Immature natural killer cell (primary cell): ENCODE data around the gene NGDN. TPM values are rescaled to one million over a fixed set of nuclear protein-coding genes. Genes with fewer than 3 reads are reported as not detected.
"Not testable (repeated sequence)": the region's sequence is repeated elsewhere in the genome, so short reads cannot be mapped to it uniquely, and the experiment has no call there.

Experiments used
- DNase-seq, 3 donors: peaks; one replicate each; pipeline ENCODE4 v3.0.0; 2022; ENCODE audit warnings: mixed read lengths in 1 of 3
- H3K27ac Mint-ChIP-seq, 6 donors: one replicate each; pipeline ENCODE4 v1.8.0; 2020; ENCODE audit warnings: mixed read lengths in 6 of 6, mild to moderate bottlenecking in 5 of 6, inconsistent platforms in 4 of 6, moderate library complexity in 3 of 6
- H3K27me3 Mint-ChIP-seq, 3 donors: one replicate each; pipeline ENCODE4 v1.8.0; 2020 to 2021; ENCODE audit warnings: low read depth in 3 of 3, mild to moderate bottlenecking in 3 of 3, mixed read lengths in 3 of 3, moderate library complexity in 3 of 3, inconsistent platforms in 1 of 3
- H3K36me3 Mint-ChIP-seq, 3 donors: one replicate each; pipeline ENCODE4 v1.8.0; 2020; ENCODE audit warnings: mixed read lengths in 3 of 3, inconsistent platforms in 2 of 3, mild to moderate bottlenecking in 2 of 3
- H3K4me1 Mint-ChIP-seq, 2 donors: one replicate each; pipeline ENCODE4 v1.8.0; 2020; ENCODE audit warnings: inconsistent platforms in 2 of 2, mild to moderate bottlenecking in 2 of 2, mixed read lengths in 2 of 2, moderate library complexity in 1 of 2
- H3K4me3 Mint-ChIP-seq, 5 donors: one replicate each; pipeline ENCODE4 v1.8.0; 2020; ENCODE audit warnings: mild to moderate bottlenecking in 5 of 5, mixed read lengths in 5 of 5, inconsistent platforms in 3 of 5, moderate library complexity in 3 of 5
- H3K9me3 Mint-ChIP-seq, 6 donors: one replicate each; pipeline ENCODE4 v1.8.0; 2020; ENCODE audit warnings: mild to moderate bottlenecking in 6 of 6, mixed read lengths in 6 of 6, inconsistent platforms in 4 of 6, moderate library complexity in 3 of 6
- polyA plus RNA-seq, 3 donors: library from polyadenylated mRNA; unstranded; fragments of 300-500 nt; fragmentation: Illumina TruSeq; gene quantifications; one replicate each; pipeline ENCODE4 v1.2.3, GENCODE V29; 2021

Gene NGDN
- polyA plus RNA-seq, 3 donors from 2014 or later: 52.3 to 84.8 (median 81.5) TPM

DNA sequence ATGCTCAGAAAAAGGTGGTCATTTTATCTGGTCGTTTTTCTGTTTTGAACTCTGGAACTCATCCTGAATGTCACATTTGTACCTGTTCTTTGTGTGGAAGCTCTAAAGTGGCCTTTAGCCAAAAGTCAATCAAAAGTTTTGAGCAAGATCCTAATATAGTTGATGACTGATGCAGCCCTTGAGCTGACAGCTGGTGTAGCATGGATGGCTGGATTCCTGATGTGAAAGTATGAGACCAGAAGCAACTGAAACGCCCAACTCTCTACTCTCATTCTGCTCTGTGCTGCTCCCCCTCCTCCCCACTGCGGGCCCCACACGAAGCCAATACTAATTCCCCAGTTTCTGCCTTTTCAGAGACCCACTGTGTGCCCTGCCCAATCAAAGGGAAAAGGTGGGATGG, 23.7 kb upstream of the NGDN start:
- H3K4me3 Mint-ChIP-seq: no peak overlapping the region
- H3K9me3 Mint-ChIP-seq: no peaks in the 10 kb centered on the region
- no peaks in the 10 kb centered on the region for H3K4me1 Mint-ChIP-seq
- DNase-seq: no peak
- H3K27ac Mint-ChIP-seq: no peak overlapping the region
- peaks cover 4% of the 10 kb centered on the region in 3 donors for H3K27me3 Mint-ChIP-seq
- H3K36me3 Mint-ChIP-seq: no peaks in the 10 kb centered on the region

DNA sequence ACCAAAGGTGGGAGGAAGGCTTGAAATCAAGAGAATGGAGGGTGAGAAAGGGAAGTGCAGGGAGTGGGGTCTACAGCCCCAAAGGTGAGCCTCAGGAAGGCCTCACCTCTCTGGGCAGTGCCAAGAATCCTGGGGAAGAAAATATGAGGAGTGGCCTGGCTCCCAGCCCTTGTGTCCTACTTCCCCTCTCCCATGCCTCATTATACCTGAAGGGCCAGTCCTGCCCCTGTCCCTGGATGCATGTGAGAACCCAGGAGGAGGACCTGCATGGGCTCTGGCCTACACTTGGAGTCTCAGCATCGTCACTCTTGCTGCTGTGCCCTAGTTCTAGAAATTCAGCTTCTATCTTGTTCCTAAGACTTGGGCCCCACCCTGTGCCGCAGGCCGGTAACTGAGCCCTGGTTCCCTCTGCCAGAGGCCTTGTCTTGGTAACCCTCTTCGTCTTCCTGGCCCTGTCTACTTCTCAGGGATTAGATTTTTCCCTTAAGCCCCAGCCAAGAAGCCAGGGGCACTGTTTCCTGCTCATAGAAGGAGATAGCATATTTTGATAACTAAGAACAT, 23.1 kb upstream of the NGDN start:
- no peak overlapping the region for H3K27ac Mint-ChIP-seq
- no peaks in the 10 kb centered on the region for H3K36me3 Mint-ChIP-seq
- H3K9me3 Mint-ChIP-seq: no peaks in the 10 kb centered on the region
- no peak for DNase-seq
- H3K4me1 Mint-ChIP-seq: no peaks in the 10 kb centered on the region
- H3K4me3 Mint-ChIP-seq: no peak overlapping the region
- peaks cover 4% of the 10 kb centered on the region in 3 donors for H3K27me3 Mint-ChIP-seq

DNA sequence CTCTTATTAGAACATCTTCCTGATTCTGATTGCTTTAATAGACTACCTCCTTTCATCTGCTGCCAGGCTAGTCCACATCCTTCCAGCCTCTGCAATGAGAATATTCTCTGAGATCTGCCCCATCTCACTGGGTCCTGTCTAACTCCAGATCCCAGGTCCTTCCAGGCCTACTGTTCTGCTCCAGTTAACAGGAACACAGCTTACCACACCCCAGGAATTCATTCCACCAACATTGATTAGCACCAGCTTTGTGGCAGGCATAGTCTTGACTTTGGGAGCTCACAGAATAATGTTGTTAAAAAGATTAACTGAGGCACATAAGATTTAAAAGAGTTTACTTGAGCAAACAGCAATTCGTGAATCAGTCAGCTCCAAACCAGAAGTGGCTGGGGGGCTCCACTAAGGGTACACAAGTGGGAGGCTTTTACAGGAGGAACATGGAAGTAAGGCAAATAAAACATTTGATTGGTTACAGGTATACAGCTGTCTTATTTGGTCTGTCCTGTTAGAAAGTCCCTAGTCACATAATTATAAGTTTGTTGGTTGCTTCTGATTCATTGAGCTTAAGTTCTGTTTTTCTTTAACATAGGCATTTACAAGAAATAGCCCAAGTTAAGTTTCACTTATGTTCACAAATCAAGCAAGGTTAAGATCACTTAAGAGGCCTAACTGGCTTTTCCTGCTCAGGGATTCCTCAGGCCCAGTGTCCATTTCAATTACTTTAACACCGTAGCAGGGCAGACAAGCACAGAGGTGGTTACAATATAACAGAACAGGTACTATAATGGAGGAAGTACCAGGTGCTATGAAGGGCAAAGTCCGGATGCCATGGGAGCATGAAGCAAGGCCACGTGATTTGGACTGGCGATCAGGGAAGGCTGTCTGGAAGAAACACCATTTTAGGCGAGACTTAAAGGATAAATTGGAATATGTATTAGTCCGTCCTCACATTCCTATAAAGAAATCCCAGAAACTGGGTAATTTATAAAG, 21.8 kb upstream of the NGDN start:
- Mint-ChIP-seq H3K27me3 (peaks cover 4 to 6% (median 5%) of the 10 kb centered on the region in 3 donors), H3K27ac (no peak overlapping the region)
- DNase-seq: no peak

DNA sequence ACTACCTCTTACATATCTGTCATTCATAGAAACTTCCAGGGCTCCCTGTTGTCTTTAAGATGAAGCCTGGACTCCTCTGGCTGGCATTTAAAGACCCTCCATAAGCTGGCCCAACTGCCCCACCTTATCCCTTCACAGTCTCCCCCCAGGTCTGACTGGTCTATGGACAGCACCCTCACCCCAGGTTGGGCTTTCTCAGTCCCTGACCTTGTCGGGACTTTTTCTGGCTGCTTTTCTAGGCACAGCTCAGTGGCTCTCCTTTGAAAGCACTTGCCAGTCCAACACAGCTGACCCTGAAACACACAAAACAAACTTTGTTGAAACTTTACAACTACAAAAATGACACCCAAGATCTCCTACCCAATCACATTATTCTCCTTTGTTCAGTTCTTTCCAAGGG, 20.2 kb upstream of the NGDN start:
- no peak overlapping the region for H3K4me3 Mint-ChIP-seq
- H3K27me3 Mint-ChIP-seq: peaks cover 4 to 11% (median 5%) of the 10 kb centered on the region in 3 donors
- H3K36me3 Mint-ChIP-seq: no peaks in the 10 kb centered on the region
- DNase-seq: no peak
- no peaks in the 10 kb centered on the region for H3K9me3 Mint-ChIP-seq
- H3K4me1 Mint-ChIP-seq: no peaks in the 10 kb centered on the region
- no peak overlapping the region for H3K27ac Mint-ChIP-seq

More for the DNA sequence above, 21.8 kb upstream of the NGDN start:
- no peaks in the 10 kb centered on the region for H3K9me3 Mint-ChIP-seq
- no peaks in the 10 kb centered on the region for H3K4me1 Mint-ChIP-seq
- no peak overlapping the region for H3K4me3 Mint-ChIP-seq
- no peaks in the 10 kb centered on the region for H3K36me3 Mint-ChIP-seq

DNA sequence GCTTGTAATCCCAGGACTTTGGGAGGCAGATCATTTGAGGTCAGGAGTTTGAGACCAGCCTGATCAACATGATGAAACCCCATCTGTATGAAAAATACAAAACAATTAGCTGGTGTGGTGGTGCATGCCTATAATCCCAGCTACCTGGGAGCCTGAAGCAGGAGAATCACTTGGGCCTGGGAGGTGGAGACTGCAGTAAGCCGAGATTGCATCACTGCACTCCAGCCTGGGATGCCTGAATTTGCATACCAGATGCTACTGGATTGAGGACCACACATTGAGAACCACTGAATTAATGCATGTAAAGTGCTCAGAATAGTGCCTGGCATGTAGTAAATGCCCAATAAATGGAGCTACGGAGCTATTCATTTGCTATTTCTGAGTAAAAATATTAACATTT, 19.1 kb upstream of the NGDN start:
- no peaks in the 10 kb centered on the region for H3K9me3 Mint-ChIP-seq
- H3K4me1 Mint-ChIP-seq: no peaks in the 10 kb centered on the region
- H3K36me3 Mint-ChIP-seq: no peaks in the 10 kb centered on the region
- H3K27ac Mint-ChIP-seq: no peak overlapping the region
- peaks cover 5 to 20% (median 6%) of the 10 kb centered on the region in 3 donors for H3K27me3 Mint-ChIP-seq
- H3K4me3 Mint-ChIP-seq: no peak overlapping the region
- DNase-seq: no peak

DNA sequence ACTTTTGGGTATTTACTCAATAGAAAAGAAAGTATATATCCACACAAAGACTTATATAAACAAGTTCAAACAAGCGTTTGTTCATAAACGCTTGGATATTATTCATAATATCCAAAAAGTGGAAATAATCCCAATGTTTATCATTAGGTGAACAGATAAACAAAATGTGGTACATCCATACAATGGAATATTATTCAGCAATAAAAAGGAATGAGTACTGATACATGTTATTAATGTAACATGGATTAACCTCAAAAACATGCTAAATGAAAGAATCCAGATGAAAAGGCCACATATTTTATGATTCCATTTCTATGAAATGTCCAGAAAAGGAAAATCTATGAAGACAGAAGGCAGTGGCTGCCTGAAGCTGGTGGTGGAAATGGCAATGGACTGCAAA, 17.3 kb upstream of the NGDN start:
- H3K4me1 Mint-ChIP-seq: no peaks in the 10 kb centered on the region
- no peaks in the 10 kb centered on the region for H3K9me3 Mint-ChIP-seq
- H3K4me3 Mint-ChIP-seq: no peak overlapping the region
- H3K27ac Mint-ChIP-seq: no peak overlapping the region
- no peak for DNase-seq
- H3K36me3 Mint-ChIP-seq: no peaks in the 10 kb centered on the region
- peaks cover 6 to 20% (median 7%) of the 10 kb centered on the region in 3 donors for H3K27me3 Mint-ChIP-seq

DNA sequence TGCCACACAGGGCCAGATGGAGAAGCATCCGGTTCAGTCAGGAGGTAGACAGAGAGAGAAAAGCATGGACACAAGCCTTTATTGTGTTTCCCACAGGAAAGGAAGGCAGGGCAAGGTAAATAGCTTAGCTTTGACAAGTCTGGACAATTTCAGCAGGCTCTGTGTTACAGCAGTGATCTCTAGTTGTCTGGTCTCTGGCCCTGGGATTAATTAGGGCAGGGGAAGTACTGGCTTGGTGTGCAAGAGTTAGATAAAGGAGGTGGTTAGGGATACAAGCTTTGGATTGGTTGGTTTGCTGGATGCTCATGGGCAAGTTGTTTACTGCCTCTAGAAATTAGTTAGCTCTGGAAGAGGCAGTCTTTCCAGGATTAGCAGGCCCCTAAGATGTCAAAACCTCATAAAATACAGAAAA, 15.1 kb upstream of the NGDN start:
- H3K36me3 Mint-ChIP-seq: no peaks in the 10 kb centered on the region
- H3K4me3 Mint-ChIP-seq: no peak overlapping the region
- peaks cover 4 to 32% (median 9%) of the 10 kb centered on the region in 3 donors for H3K27me3 Mint-ChIP-seq

DNA sequence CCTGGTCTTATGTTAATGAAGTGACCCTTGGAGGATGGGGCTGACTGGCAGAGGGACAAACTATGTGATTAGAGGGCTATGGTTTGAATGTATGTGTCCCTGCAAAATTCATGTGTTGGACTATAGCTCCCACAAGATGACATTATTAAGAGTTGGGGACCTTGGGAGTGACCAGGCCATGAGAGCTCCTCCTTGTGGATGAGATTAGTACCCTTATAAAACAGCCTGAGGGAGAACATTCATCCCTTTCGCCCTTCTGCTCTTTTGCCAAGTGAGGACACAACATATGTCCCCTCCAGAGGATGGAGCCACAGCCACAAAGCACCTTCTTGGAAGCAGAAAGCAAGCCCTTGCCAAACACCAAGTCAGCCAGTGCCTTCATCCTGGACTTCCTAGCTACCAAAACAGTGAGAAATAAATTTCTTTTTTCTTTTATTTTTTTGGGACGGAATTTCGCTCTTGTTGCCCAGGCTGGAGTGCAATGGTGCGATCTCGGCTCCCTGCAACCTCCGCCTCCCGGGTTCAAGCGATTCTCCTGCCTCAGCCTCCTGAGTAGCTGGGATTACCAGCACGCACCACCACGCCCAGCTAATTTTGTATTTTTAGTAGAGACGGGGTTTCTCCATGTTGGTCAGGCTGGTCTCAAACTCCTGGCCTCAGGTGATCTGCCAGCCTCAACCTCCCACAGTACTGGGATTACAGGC, 12.5 kb upstream of the NGDN start:
- H3K36me3 Mint-ChIP-seq, H3K9me3 Mint-ChIP-seq, DNase-seq, H3K4me3 Mint-ChIP-seq, H3K27ac Mint-ChIP-seq, H3K4me1 Mint-ChIP-seq: not testable (repeated sequence)
- H3K27me3 Mint-ChIP-seq: peaks cover 3 to 35% (median 14%) of the 10 kb centered on the region in 3 donors

More for the DNA sequence above, 15.1 kb upstream of the NGDN start:
- no peak for DNase-seq
- Mint-ChIP-seq H3K4me1 (no peaks in the 10 kb centered on the region), H3K27ac (no peak overlapping the region), H3K9me3 (no peaks in the 10 kb centered on the region)

DNA sequence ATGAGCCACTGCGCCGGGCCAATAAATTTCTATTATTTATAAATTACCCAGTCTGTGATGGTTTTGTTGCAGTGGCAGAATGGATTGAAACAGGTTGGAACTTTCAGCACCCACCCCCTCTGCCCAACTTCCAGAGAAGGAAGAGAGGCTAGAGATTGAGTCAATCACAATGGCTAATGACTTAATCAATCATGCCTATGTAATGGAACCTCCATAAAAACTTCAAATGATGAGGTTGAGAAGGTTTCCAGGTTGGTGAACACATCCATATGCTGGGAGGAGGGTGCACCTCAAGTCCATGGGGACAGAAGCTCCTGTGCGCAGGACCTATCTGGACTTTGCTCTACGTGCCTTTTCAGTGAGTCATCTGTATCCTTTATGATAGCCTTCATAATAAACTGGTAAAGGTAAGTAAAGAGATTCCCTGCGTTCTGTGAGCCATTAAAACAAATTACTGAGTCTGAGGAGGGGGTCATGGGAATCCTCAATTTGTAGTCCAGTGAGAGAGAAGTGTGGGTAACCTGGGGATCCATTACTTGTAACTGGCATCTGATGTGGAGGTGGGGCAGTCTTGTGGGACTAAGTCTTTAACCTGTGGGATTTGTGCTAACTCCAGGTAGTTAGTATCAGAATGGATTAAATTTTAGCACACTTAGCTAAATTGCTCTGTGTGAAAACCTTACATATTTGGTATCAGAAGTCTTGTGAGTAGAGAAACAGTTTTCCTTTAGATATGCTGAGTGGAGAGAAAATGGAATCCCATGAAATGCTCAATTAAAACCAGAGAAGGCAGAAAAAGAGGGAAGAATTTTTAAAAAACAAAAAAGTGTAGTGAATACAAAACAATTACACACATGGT, 11.7 kb upstream of the NGDN start:
- no peak for DNase-seq
- H3K4me1 Mint-ChIP-seq: no peaks in the 10 kb centered on the region
- no peaks in the 10 kb centered on the region for H3K9me3 Mint-ChIP-seq
- no peak overlapping the region for H3K27ac Mint-ChIP-seq
- H3K4me3 Mint-ChIP-seq: no peak overlapping the region
- no peaks in the 10 kb centered on the region for H3K36me3 Mint-ChIP-seq
- peaks cover 3 to 30% (median 14%) of the 10 kb centered on the region in 3 donors for H3K27me3 Mint-ChIP-seq

DNA sequence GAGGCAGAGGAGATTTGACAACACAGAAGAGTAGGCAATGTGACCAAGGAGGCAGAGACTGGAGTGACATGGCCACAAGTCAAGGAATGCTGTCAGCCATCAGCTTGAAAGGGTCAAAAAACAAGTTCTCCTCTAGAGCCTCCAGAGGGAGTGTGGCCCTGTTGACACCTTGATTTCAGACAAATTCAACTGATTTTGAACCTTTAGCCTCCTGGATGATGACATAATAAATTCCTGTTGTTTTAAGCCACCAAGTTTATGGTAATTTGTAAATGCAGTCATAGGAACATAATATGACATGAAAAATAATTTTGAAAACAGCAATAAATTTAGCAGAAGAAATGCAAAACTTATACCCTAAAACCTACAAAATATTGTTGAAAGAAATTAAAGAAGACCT, 8.5 kb upstream of the NGDN start:
- DNase-seq: no peak
- Mint-ChIP-seq H3K4me3 (no peak overlapping the region), H3K27ac (no peak overlapping the region), H3K36me3 (no peaks in the 10 kb centered on the region), H3K9me3 (no peaks in the 10 kb centered on the region), H3K4me1 (no peaks in the 10 kb centered on the region), H3K27me3 (peaks cover 5 to 15% (median 12%) of the 10 kb centered on the region in 3 donors)

DNA sequence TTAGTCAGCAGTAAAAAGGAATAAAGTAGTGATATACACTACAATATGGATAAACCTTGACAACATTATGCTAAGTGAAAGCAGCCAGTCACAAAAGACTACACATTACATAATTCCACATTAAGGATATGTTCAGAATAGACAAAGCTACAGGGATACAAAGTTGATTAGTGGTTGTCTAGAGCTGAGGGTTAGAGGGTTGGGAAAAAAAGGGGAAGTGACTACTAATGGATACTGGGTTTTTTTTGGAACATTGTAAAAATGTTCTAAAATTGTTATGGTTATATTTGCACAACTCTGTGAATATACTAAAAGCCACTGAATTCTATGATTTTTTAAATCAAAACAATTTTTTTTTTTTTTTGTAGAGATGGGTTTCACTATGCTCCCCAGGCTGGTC, 4.8 kb upstream of the NGDN start:
- peaks cover 0 to 4% (median 2%) of the 10 kb centered on the region in 3 donors for H3K27me3 Mint-ChIP-seq
- H3K27ac Mint-ChIP-seq: no peak overlapping the region
- H3K4me1 Mint-ChIP-seq: peaks cover 0 to 1% of the 10 kb centered on the region in 2 donors
- H3K36me3 Mint-ChIP-seq: no peaks in the 10 kb centered on the region
- no peak overlapping the region for H3K4me3 Mint-ChIP-seq
- DNase-seq: no peak
- H3K9me3 Mint-ChIP-seq: no peaks in the 10 kb centered on the region

DNA sequence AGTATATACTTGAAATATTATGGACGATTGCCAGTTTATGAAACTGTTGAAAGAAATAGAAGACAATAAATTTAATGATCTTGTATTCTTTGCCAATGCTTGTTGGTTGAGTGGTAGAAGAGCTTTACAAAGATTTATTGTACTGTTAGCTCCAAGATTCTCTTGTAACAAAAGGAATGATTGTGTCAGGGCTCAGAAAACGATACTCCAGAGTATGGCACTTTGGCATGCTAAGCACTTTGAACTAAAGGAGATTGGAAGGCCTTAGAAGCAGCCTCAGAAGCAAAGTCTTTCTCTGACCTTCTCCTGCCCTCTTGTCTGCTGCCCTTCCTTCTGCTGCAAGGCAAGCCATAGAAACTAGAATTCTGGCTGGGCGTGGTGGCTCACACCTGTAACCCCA, 4.2 kb upstream of the NGDN start:
- H3K9me3 Mint-ChIP-seq: no peaks in the 10 kb centered on the region
- H3K4me3 Mint-ChIP-seq: no peak overlapping the region
- no peak for DNase-seq
- no peaks in the 10 kb centered on the region for H3K36me3 Mint-ChIP-seq
- H3K27ac Mint-ChIP-seq: no peak overlapping the region
- peaks cover 0 to 4% (median 2%) of the 10 kb centered on the region in 3 donors for H3K27me3 Mint-ChIP-seq
- H3K4me1 Mint-ChIP-seq: peaks cover 0 to 2% of the 10 kb centered on the region in 2 donors

DNA sequence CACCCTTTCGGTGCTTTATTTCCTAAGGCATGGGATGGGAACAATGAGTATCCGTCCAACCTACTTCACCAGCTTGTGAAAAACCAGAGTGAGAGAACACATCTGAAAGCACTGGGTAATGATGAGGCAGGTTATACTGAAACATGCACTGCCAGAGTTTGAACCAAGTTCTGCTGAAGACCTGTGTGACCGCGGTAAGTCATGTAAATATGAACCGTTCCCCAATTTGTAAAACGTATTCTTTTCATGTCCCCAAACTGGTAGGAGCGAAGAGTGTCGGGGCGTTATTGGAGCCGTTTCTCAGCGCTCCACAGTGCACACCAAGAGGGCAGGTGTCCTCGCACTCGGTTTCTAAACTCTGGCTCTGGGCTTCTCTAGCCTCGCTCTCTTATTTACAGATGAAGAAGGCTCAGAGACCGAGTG, 788 bp upstream of the NGDN start:
- Mint-ChIP-seq H3K4me3 (no peak overlapping the region), H3K27me3 (peaks cover 0 to 2% (median 2%) of the 10 kb centered on the region in 3 donors)

More for the DNA sequence above, 788 bp upstream of the NGDN start:
- Mint-ChIP-seq H3K9me3 (no peaks in the 10 kb centered on the region), H3K36me3 (peaks cover 0 to 8% (median 5%) of the 10 kb centered on the region in 3 donors), H3K27ac (no peak overlapping the region), H3K4me1 (peaks cover 5 to 8% of the 10 kb centered on the region in 2 donors)
- DNase-seq: no peak
